ENCODE data around the gene PAX5.

The PAX5 gene

DNA sequence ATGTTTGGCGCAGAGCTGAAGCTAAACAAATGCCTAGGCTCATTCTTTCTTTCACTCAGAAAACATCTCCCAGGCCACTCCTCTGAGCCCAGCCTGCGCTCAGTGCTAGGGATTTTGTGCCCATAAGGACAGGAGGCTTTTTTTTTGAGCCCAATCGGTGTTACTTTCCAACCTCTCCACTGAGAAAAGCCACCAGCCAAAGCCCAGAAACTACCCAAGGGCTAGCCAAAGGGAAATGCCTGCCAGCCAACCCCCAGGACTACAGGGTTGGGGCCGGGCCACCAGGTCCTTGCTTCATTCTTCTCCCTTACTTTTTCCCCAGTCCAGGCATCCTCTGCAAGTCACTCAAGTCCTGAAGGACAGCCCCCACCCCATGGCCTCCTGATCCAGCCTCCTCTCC is 134.7 kb downstream of the PAX5 start:
- H3K27ac ChIP-seq: no peak overlapping the region
- TF ChIP-seq, protein P1, sequence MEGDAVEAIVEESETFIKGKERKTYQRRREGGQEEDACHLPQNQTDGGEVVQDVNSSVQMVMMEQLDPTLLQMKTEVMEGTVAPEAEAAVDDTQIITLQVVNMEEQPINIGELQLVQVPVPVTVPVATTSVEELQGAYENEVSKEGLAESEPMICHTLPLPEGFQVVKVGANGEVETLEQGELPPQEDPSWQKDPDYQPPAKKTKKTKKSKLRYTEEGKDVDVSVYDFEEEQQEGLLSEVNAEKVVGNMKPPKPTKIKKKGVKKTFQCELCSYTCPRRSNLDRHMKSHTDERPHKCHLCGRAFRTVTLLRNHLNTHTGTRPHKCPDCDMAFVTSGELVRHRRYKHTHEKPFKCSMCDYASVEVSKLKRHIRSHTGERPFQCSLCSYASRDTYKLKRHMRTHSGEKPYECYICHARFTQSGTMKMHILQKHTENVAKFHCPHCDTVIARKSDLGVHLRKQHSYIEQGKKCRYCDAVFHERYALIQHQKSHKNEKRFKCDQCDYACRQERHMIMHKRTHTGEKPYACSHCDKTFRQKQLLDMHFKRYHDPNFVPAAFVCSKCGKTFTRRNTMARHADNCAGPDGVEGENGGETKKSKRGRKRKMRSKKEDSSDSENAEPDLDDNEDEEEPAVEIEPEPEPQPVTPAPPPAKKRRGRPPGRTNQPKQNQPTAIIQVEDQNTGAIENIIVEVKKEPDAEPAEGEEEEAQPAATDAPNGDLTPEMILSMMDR (IDR thresholded peaks at IDR 0.05): no peak
- TF ChIP-seq ZFX (IDR thresholded peaks at IDR 0.05; ENCODE audit: borderline replicate concordance): no peak

DNA sequence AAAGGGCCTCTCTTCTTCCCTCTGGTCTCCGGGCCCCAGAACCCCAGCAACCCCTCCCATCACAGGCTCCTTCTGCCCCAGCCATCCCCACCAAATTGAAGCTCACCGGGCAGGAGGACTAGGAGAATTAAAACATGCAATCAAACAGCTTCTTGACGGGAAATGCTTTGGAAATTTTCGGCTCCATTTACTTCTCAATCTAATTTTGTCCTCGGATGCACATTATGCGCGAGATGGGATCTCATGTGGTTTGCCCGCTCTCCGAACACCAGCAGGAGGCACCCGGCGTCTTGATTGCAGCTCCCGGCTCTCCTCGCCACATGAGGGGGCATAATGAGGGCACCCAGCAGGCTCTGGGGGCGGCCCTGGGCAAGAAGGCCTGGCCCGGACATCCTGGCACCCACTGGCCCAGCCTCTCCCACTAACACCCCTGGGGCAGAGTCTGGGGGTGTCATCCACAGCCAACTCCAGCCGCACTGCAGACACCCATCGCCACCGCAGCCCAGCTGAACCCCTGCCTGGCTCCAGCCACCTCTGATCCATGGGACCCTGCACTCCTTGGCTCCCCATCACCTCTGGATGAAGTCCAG is 135.5 kb downstream of the PAX5 start:
- TF ChIP-seq, protein P1 (IDR thresholded peaks at IDR 0.05): no peak
- TF ChIP-seq ZFX (IDR thresholded peaks at IDR 0.05; ENCODE audit: borderline replicate concordance): no peak
- H3K27ac ChIP-seq: no peak overlapping the region

DNA sequence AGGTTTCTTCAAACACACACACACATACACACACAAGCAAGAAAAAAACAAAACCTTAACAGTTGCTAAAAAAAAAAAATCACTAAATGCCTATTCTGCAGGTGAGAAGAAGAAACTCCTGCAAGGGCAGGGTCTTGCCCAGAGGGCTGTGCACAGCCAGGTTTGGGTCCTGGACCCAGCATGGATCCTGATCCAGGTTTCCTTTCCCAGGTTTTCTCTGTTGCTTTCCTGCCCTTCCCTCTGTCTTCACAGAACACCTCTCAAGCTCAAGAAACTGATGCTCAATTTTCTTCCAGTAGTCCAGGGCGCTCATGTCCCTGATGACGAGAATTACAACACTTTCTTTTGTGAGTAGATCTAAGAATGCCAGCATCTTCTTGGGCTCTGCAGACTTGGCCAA is 136.6 kb downstream of the PAX5 start:
- H3K27ac ChIP-seq: no peak overlapping the region
- TF ChIP-seq, protein P1 (IDR thresholded peaks at IDR 0.05): no peak
- TF ChIP-seq ZFX (IDR thresholded peaks at IDR 0.05; ENCODE audit: borderline replicate concordance): no peak

DNA sequence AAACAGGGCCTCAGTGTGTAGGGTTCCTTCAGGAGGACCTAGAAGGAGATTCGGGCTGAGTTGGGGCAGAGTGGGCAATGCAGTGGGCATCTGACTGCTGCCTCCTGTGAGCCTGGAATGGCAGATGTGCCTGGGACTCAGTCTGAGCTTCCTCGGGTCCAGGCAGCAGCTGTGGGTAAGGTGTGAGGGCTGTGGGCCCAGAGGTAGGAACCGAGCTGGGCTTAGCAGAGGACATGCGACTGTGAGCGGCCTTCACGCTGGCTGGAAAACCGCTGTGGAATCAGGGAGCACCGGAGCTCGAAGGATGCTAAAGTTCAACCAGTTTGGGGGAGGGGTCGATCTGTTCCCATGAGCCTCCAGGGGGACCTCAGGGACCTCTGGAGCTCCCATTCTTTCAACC is 137.0 kb downstream of the PAX5 start:
- H3K27ac ChIP-seq: no peak overlapping the region
- TF ChIP-seq, protein P1 (IDR thresholded peaks at IDR 0.05): no peak
- no peak for TF ChIP-seq ZFX (IDR thresholded peaks at IDR 0.05; ENCODE audit: borderline replicate concordance)

DNA sequence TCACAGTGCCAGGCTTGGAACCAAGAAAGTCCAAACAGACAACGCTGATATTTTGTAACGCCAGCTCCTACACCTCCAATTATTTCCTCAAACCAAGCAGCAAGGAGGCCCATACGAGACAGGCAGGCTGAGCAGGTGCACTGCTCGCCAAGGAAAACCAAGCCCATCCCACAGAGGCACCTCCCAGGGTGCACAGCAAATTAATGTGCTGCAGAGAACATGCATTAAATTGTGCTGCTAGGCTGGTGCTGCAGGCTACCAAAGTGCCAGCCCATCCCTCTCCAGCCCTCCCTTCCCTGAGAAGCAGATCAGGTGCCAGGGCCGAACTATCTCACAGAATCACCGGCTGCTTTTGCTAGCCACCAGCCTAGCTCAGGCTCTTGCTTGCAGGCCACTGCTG is 137.8 kb downstream of the PAX5 start:
- H3K27ac ChIP-seq: no peak overlapping the region
- TF ChIP-seq, protein P1 (IDR thresholded peaks at IDR 0.05): no peak
- TF ChIP-seq ZFX (IDR thresholded peaks at IDR 0.05; ENCODE audit: borderline replicate concordance): no peak

DNA sequence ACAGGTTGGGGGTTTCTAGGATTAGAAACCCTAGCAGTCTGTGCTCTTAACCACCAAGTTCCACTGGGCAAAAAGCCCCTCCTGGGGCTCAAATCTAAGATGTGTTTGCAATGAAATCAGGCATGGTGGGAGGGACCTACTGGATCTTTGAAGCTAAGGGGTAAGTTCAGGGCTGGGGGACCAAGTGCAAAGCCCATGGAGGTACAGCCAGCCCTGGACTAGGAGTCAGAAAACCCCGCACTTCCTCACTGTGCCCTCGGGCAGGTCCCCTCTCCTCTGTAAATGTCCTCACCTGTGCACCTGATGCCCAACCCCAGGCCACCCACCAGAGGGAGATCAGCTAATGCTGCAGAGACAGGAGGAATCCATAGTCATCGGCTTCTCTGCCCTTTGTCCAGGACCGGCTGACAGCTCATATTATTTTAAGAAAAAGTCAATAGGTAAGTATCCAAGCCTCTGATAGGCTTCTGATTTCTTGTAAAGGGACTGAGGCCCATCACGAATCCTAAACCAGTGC is 138.3 kb downstream of the PAX5 start:
- no peak overlapping the region for H3K27ac ChIP-seq
- no peak for TF ChIP-seq ZFX (IDR thresholded peaks at IDR 0.05; ENCODE audit: borderline replicate concordance)

DNA sequence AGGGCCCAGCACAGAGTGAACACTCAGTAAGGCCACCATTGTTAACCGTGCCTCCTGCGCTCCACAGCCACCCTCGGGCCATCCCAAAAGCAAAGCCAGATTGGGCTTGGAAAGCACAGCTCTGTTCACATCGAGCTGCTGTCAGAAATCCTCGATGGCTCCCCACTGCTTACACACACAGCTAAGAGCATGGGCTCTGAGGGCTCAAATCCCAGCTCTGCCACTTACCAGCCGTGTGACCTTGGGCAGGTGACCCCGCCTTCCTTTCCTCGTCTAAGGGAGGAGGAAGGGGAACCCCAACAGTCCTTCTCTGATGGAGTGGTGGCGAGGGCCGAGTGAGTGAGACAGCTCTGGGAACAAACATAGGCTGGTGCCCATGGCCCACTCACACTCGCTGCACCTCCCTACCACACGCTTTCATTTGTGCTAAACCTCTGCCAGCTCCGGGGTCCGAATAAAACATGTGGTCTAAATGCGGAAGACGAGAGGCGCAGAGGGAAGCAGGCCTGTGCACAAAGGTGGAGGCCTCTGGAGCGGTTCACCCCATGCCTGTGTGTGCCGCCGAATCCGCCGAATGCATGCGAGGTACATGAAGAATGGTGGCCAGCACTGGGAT is 139.3 kb downstream of the PAX5 start:
- no peak overlapping the region for H3K27ac ChIP-seq
- TF ChIP-seq ZFX (IDR thresholded peaks at IDR 0.05; ENCODE audit: borderline replicate concordance): no peak
- TF ChIP-seq, protein P1 (IDR thresholded peaks at IDR 0.05): no peak
